Fibroblast of lung (primary cell): ENCODE data around the gene DNHD1.

Source experiments
- EZH2 ChIP-seq: IDR thresholded peaks from 2 replicates; pipeline ENCODE4 v1.5.1; 2012; ENCODE audit warnings: low read length, control low read depth, mild to moderate bottlenecking; ENCODE audit errors: missing control alignments
- TF ChIP-seq, protein P1 (sequence below), 2 donors: IDR thresholded peaks in 1 of 2; conservative IDR thresholded peaks in 1 of 2; 1 replicate in 1 of 2; 2 replicates in 1 of 2; pipeline ENCODE4 v1.5.1; 2011 to 2012; ENCODE audit warnings: low read length in 2 of 2, control low read depth in 1 of 2, inconsistent platforms in 1 of 2, low read depth in 1 of 2, mild to moderate bottlenecking in 1 of 2

DNA sequence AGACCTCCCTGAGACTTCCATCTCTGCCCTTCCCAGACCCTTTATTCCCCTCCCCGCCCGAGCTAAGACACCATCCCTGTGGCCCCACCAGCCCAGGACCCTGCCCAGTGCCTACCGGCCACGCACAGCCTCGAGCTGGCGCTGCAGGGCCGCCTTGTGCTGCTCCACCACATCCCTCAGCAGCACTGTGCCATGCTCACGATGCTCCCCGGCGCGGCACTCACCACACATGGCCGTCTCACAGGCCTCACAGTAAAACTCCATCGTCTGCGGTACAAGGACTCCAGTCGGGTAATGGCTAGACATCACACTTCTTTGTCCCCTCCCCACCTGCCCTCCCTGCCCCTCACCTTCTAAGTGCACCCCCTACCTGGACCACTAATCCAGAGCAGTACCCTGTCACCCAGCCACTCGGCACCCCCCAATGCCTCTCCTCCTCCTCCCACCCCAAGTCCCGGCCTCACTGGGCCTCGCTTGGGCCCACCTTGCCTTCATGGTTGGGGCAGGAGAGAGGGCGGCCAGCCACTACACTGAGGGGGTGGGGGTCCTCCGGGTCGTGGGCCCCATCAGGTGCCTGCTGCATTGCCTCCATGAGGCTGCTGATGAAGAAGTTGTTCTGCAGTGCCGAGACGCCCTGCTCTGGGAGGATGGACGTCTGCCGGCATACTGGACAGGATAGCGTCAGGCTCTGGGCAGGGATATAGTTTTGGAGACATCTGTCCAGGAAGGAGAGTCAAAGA, 39.3 kb upstream of the DNHD1 start:
- TF ChIP-seq, protein P1, sequence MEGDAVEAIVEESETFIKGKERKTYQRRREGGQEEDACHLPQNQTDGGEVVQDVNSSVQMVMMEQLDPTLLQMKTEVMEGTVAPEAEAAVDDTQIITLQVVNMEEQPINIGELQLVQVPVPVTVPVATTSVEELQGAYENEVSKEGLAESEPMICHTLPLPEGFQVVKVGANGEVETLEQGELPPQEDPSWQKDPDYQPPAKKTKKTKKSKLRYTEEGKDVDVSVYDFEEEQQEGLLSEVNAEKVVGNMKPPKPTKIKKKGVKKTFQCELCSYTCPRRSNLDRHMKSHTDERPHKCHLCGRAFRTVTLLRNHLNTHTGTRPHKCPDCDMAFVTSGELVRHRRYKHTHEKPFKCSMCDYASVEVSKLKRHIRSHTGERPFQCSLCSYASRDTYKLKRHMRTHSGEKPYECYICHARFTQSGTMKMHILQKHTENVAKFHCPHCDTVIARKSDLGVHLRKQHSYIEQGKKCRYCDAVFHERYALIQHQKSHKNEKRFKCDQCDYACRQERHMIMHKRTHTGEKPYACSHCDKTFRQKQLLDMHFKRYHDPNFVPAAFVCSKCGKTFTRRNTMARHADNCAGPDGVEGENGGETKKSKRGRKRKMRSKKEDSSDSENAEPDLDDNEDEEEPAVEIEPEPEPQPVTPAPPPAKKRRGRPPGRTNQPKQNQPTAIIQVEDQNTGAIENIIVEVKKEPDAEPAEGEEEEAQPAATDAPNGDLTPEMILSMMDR (conservative IDR thresholded peaks at IDR 0.05 in 1 of 2, IDR thresholded peaks at IDR 0.05 in 1 of 2; ENCODE audit: low read depth in 1 of 2, low read length in 2 of 2), result no peak
- no peak for TF ChIP-seq EZH2
